HG02610 (cell line): ENCODE results near the gene TXNDC16.

ENCODE experiments used
- ATAC-seq: cut with Tn5 transposase; IDR thresholded peaks from one replicate; pipeline ENCODE4 v1.9.1; 2021; ENCODE audit warnings: mild to moderate bottlenecking, moderate library complexity; ENCODE audit not compliant: unreplicated experiment

Gene TXNDC16

DNA sequence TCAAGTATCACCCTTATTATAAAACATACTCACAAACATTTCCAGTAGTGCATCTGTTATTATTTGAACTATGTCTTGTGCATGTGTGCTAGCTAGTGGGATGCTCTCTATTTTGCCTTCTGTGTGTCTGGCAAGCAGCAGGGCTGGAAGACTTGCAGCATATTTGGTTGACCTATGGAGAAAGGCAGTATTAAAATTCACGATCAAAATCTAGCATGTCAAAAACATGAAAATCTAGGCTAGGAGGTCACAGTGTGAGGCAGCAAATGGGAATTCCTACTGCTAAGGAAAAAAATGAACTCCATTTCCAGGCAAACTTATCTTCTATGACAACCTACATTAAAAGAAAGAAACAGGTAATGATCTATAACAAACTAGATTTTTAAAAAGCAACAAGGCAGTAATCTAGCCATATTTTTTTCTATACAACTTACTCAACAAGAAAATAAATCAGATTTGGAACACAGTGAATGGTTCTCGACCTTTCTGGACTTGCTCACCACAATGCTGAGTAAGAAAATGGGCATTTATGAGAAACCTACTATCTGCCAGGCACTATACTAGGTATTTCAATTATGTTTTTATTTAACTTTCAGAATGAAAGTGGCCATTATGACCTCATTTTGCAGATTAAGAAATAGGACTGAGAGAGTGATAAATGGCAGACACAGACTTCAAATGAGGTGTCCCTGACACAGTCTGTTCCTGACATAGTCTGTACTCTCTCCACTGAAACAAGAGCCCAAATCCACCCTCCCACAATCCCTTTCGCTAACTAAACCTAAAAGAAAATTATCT lies 96.8 kb downstream of the TXNDC16 start:
- no peak for ATAC-seq

DNA sequence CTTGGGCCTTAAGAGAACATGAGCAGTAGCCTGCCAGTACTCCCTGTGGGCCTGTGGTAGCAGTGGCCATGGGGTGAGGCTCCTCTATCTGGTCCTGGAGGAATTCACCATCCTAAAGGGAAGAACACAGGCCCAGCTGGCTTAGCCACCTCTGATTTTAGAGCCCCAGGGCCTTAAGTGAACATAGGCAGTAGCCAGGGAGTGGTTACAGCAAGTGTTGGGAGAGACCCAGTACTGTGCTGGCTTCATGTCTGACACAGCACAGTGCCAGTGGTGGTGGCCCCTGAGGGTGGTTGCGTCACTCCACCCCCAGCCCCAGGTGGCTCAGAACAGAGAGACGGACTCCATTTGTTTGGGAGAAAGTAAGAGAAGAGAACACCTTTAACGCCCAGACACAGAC lies 105.1 kb downstream of the TXNDC16 start:
- no peak for ATAC-seq

DNA sequence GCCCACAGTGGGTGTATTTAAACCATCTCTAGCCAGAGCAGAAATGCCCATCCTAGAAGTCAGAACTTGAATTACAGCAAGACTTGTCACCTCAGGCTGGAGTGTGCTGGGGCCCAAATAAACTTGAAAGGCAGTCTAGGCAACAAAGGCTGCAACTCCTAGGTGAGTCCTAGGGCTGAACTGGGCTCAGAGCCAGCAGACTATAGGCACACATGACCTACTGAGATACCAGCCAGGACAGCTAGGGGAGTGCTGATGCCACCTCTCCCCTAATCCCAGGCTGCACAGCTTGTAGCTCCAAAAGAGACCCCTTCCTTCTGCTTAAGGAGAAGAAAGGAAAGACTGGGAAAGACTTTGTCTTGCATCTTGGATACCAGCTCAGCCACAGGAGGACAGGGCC lies 106.0 kb downstream of the TXNDC16 start:
- no peak for ATAC-seq

DNA sequence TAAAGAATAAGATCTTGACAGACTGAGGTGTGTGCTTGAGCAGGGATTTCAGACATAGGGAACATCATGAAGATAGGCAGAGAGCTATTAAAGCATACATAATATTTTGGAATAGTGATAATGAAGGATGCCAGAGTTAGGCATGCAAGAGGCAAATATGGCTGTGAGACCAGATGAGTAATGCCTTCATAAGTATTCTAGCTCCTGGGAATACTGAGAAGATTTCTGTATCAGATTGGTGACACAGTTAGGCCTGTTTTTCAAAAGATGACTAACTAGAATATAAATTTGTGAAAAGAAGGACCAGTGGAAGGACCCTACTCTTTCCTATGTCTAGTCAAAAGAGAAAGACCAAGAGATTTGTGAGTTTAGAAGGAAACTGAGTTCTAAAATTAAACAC lies 108.8 kb downstream of the TXNDC16 start:
- no peak for ATAC-seq

DNA sequence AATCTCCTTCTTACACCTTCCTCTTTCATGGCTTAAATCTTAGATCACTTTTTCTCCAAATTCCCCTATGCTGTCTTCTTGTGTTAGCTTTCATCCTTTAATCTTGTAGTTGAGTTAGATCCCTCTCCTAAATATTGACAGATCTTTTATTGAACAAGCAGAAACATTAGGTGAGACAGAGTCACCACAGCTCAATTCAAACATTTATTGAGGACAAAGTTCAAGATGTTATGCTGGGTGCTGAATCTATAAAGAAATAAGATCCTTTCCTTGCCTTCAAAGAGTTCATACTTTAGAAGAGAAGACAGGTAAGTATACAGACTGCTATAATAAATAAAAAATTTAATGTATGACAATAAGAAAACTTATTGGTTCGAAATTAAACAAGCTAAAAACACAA lies 109.7 kb downstream of the TXNDC16 start:
- ATAC-seq = no peak

DNA sequence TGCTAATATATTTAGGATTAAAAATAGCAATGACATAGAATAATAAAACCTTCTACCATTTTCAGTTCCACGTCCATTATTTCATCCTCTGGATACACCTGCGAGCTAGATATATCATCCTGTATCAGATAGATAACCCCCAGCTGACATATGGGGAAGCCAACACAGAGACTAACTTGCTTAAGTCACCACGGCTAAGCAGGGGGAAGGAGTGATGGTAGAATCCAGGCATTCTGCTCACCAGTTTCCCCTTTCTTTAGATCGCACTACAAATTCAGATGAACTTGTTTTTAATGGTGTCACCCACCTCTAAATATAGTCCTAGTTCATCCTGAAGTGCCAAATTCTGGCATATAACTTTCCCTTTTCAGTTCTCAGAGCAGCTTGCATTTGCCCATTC lies 110.1 kb downstream of the TXNDC16 start:
- no peak for ATAC-seq

DNA sequence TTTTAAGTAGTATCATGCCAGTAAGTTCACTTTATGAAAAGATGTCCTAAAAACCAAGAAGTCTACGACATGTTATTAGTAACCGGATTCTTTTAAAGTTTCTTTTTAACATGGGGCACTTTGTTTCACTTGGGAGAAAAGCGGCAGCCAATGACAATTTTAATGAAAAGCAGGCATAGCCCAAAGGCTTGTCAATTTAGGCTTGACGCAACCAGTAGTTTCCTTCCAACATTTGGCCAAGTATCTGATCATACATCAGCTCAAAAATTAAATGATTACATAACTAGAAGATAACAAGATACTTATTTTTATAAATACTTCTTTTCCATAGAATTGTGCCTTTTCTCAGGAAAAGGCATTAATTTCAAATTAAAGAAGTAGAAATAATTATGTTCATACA lies 112.8 kb downstream of the TXNDC16 start:
- no peak for ATAC-seq

DNA sequence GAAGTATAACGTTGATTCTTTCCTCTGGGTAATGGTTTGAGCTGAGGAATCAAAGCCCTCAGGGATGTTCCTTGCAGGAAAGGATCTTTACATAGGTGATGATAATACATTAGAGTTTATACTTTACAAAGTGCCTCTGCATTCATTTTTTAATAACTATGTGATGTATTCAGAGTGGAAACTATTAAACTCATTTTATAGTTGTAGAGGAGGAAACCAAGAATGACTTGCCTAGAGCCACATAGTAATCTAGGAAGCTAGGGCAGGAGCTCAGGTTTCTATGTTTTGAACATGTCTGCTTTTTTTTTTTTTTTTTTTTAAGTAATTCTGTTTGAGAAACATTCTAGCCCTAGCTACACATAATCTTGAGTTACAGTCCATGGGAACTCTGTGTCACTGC lies 117.3 kb downstream of the TXNDC16 start:
- ATAC-seq = no peak

DNA sequence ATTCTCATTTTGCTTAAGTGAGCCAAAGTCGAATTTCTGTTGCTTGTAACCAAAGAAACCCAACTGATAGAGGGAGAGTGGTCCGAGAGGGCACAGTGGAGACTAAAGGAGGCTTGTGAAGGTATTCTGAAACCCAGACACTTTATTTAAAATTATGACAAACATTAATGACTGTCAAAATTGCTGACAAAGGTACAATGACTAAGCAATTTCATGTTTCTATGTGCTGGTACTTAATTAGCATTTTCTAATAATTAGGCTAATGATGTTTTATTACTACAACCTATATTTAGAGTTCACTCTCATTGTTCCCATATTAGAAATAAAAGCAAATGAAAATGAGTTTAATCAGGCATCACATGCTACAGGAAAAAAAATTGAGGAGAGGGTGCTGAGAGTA lies 121.8 kb downstream of the TXNDC16 start:
- ATAC-seq = no peak

DNA sequence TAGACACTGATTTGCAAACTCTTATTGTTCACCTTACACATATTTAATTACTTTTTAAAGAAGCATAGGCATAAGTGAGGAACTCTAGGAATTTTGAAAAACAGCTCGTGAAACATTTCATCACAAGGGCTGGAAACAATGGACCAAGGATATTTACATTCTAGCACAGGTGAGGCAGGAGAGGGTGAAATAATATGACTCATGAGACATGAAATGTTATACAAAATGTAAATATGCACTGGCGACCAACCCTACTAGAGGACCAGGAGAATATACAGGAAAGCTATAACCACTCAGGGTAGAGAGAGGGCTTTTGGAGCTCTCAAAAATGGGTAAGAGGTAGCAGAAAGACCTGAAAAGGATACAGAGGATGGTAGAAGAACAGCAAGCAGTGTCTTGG lies 122.9 kb downstream of the TXNDC16 start:
- ATAC-seq = no peak

DNA sequence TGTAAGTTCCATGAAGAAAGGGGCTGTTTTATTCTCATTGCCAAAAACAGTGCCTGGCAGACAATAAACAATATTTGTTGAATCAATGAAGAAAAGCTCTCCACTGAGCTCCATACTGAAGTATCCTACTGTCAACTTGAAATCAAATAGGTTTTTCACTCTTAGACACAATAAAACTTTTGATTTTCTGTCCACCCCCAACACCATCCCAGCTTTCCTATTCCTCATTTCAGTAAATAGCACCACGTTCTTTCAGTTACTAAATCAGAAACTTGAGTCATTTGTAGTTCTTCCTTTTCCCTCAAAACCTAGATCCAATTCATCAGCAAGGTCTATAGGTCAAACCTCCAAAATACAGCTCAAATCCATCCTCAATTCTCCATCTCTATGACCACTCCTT lies 124.8 kb downstream of the TXNDC16 start:
- no peak for ATAC-seq

DNA sequence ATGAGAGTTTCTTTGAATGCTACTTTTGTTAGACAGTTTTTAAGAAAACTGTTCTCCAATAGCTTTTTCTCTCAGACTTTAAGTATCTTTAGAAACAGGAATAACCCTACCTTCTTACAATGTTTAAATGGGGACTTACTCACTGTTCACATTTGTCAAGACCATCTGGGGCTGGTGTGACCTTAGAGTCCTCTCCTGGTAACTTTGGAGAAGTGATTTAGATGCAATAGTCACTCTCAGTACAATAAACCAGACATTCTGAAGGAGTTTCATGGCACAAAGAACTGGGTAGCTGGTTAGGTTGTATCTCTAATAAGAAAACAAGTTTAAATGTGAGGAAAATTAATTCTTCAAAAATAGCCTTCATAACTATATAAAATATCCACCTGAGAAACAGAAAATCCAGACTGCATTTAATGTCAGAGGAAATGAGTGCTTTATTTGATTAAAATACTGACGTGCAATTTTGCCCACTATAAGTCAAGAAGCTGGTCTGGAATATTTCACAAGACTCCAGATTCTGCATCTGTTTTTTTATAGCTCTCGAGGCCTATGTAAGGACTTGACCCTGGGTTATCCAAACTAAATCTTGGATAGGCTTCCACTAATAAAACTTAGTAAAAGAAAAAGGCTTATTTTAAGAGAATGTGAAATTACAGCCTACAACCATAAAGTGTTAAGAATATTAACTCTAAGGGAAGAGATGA lies 129.5 kb downstream of the TXNDC16 start:
- no peak for ATAC-seq

DNA sequence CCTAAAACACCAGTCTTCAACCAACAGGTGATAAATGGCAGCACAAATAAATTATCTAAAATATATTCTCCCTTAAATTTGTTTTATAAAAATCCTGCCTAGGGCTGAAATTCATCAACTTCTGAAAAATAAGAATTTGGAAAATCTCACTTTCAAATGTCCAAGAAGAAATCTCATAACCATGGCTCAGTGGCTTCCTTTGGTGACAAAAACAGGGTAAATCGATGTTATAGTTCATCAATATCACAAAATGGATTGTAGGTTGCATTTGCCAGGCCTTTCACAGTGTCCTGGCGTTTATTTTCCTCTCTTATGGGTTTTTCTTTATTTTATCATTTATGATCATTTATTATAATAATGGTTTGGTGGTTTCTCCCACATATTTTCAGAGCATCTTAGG lies 135.2 kb downstream of the TXNDC16 start:
- no peak for ATAC-seq

DNA sequence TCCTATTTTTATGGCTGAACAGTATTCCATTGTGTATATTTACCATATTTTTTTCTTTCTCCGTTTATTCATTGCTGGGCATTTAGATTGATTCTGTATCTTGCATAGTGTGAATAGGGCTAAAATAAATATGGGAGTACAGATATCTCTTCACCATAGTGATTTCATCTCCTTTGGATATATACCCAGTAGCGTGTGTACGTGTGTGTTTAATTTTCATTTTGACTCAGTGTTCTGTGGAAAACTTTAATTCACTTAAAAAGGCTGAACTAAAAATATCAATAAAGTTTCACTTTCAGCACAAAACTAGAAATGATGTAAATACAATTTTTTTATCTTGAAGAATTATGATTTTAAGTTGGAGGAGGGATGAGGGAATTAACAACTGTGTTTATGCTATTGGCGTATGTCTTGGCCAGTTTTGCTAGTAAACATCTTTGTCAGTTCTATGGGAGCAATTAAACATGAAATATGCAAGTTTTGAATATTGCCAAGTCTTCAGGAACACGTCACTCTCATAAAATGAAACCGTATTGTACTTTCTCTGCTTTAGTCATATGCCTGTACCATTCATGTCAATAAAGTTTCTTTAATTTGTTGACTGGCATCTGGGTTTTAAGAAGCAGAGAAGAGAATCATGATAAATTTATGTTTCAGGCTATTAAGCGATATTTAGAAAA lies 138.4 kb downstream of the TXNDC16 start:
- peak; percentile 53 for ATAC-seq

DNA sequence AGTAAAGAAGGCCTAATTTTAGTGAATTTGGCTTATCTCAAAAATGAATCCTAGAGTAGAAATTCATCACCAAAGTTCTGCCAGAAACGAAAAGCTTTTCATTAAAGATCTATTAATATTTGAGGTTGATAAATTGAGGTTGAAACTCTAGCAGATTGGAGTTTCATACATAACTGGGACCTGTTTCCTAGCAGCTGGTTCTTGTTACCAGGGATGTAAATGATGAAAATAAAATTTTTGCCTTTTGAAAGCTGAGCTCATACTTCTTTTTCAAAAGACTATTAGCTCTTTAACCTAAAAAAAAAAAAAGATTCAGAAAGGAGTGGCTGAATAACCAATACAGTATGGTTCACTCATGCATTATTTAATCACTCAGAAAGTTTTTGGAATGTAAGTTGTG lies 139.9 kb downstream of the TXNDC16 start:
- no peak for ATAC-seq

DNA sequence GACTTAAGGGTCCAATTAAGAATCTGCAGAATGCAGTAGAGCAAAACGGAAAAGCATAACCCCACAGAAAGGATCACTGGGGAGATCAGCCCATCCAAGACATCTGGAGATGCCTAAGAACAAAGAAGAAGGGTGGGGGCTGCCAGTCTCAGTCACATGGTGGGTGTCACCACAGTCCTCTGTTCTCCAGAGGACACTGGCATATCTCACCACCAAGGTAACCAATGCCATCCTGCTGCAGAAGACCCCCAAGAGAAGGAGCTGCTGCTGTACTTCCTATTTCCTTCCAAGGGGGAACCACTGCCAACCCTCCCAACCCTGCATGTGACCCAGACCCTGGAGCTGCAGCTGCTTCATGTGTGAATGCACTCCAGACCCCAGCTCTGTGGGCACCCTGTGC lies 147.0 kb downstream of the TXNDC16 start:
- no peak for ATAC-seq

DNA sequence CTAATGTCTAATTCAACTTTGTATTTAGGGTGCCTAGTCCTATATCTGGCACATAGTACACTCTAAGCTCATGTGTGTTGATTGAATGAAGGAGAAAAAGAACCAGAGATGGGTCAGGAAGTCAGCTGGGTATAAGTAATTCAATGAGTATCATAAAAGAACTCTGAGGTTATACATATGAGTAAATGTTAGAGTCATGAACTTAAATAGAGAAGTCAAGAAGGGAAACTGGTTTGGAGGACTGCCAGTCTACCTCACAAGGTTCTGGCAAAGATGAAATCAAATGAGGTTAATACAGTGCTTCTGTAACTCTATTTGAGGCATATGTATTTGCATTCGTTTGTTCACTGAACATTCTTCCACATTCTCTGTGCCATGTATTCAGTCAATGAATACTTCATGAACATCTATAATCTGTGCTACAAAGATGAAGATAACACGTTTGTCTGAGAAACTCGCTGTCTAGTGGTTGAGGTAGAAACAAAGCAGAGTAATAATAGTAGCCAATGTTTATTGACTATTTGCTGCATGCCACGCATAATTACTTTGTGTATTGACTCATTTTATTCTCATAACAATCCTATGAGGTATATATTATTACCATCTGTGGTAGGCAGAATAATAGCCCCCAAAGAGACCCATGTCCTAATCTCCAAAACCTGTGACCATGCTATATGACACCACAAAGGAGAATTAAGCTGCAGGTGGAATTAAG lies 149.3 kb downstream of the TXNDC16 start:
- peak; percentile 89 for ATAC-seq

DNA sequence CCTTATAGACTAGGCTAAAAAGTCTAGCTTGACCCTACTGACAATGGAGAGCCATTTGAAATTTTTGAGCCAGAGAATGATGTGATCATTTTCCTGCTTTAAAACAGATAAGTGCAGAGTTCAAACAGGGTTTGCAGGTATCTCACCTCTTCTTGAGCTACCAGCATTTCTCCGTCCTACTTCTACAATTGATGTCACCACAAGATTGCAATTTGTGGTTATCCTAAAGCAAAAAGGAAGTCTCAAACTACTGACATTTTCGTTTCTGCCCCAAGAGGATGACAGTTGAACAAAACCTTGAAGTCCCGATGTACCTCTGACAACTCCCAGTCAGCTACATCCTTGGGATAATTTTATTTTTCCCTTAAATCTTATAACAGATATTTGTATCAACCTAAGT lies 151.5 kb downstream of the TXNDC16 start:
- ATAC-seq = no peak

DNA sequence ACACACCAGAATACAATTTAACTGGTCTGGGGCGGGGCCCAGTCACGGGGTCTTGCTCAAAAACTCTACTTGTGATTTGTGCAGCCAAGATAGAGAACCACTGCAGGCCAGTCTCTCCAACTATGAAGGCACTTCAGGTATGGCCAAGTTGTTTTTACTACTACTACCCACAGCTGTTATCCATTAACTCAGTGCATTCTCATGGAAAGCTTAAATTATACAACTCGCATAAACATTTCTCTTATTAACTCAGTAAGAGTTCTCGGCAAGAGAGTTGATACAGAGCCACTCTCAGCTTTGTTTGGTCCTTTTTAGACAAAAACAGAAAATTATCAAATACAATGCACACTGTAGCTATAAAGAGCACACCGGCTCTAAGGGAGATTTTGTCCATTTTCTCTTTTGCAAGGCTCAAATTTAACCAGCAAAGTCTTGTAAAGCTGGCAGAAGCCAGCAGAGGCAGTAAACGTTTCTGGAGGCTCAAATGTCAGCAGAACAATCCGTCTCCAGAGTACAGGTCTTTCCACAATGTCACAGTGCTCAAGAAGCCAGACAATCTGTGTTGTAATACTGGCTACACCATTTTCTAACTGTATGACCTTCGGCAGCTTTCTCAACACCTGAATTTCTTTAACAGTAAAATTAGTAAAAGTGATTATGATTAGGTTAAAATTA lies 152.2 kb downstream of the TXNDC16 start:
- no peak for ATAC-seq

DNA sequence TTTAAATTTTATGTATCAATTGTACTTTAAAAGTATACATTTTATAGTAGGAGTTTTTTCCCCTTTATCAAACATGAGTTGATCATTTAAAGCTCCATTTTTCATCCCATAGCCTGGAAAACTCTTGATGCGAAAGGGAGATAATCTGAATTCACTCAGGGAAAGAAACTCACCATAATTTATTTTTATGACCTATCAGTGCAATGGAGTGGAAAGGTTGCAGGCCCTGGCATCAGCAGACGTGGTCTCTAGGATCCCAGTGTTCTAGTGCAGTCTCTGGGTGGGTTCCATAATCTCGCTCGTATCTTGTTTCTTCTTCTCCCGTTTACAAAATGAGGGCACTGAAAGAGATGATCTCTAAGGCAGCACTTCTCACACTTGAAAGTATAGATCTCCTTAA lies 153.2 kb downstream of the TXNDC16 start:
- no peak for ATAC-seq

DNA sequence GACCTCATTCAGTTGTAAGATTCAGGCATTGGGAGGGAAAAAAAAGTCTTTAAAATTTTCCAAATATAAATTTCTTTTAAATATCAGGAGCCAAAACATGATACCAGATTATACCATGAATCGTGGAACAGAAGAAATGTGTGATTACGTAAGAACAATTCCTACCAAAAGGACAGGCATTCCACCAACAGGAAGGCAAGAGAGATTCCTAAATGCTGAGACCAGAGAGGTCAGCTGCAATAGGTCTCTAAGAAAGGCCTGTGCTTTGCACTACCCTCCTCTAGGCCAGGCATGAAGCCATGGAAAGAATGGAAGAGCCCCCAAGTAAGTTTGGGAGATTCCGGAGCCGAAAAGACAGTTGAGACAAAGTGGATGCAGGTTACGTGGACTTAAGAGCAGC lies 154.5 kb downstream of the TXNDC16 start:
- no peak for ATAC-seq
